Stimulated activated CD8-positive, alpha-beta memory T cell treated with anti-CD3 and anti-CD28 coated beads, Interleukin-15, amount 100 ng/mL, for 1 hour (primary cell): ENCODE results near the gene PARP1.
"Not testable (repeated sequence)": the region's sequence is repeated elsewhere in the genome, so short reads cannot be mapped to it uniquely, and the experiment has no call there.

Experiments used
- DNase-seq: peaks from one replicate; pipeline ENCODE4 v3.0.0-alpha.2; 2020; ENCODE audit warnings: low read depth

Gene PARP1

DNA sequence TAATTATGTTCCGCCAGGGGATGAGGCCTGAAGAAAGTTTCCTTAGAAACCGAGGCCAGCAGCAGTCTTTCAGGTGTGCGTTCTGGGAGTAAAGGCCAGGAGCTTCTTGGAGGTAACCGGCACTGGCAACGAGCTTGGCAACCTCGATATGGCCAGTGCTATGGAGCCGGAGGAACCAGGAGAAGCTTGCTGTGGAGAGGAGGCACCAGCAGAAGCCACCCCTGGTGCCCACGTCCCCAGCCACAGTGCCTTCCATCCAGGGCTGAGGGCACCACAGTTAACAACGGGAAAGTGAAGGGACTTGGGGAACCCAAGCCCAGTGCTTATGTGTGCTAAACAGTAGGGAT is 57.4 kb downstream of the PARP1 start:
- no peak for DNase-seq

DNA sequence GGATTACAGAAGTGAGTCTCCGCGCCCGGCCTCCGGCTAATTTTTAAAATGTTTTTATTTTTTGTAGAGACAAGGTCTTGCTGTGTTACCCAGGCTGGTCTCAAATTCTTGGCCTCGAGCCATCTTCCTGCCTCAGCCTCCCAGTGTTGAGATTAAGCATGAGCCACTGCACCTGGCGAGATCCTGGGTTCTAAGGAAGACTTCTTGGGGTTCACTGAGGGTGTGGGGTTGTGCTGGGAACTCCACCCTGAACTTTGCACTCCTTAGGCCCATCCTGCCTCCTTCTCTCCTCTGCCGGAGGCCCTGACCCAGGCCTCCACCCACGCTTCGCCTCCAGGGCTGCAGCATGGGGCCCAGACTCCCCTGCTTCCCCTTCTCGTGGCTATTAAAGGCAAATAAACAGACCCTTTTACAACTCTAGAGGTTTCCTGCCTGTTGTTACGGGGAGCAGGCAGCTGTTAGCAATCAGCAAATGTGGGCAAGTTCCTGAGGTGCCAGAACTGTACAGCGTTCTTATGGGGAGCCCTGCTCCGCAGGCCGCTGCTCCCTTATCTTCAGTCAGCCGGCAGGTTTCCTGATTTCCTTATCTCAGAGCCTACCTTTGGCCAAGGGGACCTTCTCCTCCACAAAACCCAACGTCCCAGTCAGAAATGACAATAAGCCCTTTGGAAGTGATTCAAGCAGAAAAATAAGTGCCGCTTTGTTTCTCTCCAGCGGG is 57.9 kb downstream of the PARP1 start:
- no peak for DNase-seq

DNA sequence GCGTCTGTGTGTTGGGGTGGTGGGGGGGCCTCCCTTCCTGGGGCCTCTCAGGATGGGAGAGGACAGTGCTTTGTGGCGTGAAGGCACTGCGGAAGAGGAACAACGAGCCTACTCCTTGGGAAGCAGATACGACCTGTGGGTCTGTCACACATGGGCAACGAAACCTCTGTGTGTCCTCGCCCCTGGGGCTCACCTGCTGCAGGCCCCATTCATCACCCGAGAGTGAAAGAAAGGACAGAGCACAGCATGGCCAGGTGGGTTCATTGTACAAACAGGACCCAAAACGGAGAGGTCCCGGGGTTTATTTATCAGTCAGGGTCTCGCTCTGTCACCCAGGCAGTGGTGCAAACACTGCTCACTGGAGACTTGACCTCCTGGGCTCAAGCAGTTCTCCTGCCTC is 58.8 kb downstream of the PARP1 start:
- no peak for DNase-seq

DNA sequence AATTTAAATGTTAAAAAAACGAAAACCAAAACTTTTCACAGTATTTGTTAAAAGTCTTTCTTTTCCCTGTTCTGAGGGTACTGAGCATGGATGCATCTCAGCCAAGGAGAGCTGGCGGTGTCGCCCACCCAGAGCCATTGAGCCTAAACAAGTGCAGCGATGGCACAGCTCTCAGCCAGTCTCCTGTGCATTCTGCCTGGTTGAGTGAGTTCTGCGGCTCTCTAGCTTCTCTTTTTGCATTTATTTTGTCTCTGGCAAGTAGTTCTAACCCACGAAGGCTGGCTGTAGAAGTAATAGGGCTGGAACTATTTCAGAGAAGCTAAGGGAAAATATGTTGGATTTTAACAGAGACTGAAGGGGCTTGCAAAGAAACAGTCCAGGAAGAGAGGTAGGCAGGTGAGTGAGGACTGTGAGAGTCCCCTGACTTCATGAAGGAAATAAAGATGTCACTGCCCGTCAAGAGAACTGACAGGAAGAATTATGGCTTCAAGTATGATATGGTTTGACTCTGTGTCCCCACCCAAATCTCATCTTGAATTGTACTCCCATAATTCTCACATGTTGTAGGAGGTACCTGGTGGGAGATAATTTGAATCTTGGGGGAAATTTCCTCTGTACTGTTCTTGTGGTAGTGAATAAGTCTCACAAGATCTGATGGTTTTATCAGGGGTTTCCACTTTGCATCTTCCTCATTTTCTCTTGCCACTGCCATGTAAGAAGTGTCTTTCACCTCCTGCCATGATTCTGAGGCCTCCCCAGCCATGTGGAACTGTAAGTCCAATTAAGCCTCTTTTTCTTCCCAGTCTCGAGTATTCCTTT is 63.2 kb downstream of the PARP1 start:
- no peak for DNase-seq

DNA sequence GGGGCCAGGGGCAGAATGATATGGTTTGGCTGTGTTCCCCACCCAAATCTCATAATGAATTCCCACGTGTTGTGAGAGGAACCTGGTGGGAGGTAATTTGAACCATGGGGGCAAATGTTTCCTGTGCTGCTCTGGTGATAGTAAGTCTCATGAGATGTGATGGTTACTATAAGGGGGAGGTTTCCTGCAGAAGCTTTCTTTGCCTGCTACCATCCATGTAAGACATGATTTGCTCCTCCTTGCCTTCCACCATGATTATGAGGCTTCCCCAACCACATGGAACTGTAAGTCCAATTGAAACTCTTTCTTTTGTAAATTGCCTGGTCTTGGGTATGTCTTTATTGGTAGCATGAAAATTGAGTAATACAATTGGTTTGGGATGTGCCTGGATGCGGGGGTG is 65.2 kb downstream of the PARP1 start:
- no peak for DNase-seq

DNA sequence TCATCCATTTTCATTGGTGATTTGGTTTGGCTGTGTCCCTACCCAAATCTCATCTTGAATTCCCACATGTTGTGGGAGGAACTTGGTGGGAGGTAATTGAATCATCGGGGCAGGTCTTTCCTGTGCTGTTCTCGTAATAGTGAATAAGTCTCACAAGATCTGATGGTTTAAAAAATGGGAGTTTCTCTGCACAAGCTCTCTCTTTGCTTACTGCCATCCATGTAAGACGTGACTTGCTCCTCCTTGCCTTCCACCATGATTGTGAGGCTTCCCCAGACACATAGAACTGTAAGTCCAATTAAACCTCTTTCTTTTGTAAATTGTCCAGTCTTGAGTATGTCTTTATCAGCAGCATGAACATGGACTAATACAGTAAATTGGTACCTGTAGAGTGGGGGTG is 67.8 kb downstream of the PARP1 start:
- DNase-seq = not testable (repeated sequence)

DNA sequence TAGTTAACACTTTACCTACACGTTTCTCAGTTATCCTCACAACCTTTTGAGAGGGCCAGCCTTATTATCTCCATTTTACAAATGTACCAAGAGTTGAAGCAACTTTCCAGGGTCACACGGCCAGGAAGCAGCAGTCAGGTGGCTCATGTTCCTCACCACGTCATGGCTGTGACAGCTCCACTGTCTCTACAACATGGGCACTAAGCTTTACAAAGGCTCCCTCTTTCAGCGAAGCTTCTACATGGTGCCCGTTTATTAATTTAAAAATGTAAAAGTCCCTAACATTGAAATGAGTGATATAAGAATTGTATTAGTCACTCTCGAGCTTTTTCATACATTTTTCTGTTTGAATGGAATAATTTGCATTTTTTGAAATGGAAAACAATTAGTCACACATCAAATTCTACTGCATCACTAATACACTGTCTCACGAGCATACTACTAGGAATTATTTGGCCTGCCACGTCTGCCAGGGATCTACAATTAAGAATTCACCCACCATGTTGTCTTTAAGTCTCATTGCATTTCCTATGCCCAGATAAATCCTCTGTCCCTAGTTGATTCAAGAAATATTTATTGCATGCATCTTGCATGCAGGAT is 70.5 kb downstream of the PARP1 start:
- DNase-seq = no peak

DNA sequence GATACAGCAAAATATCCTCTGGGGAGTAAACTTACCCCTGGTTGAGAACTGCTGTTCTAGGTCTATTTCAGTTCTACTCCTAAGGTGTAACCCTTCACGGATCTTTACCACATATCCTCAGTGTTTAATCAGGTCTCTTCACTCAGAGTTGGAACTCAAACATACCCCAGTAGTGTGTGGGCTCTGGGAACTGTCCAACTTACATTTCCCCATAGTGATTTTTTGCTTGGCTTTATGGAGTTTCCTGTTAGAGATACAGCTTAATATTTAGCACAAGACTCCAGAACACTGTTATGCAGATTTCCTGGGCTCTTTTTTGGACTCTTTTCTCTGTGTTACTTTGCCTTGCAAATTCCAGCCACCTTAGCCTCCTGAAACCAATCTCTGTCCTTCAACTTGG is 72.2 kb downstream of the PARP1 start:
- no peak for DNase-seq

DNA sequence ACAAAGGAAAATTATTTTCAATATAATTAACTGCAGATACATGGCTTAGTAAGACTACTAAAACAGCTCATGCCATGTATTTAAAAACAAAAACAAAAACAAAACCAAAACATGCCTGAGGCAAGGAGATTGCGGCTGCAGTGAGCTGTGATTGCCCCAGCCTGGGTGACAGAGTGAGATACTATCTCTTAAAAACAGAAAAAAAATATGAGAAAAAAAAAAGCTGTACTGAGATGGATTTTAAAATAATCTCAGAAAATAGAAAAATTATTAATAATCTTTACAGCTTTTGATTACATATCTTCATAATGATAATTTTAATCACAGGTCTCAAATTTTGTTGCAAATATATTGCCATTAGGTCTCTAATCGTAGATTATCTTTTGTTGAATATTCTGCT is 74.9 kb downstream of the PARP1 start:
- DNase-seq = no peak

DNA sequence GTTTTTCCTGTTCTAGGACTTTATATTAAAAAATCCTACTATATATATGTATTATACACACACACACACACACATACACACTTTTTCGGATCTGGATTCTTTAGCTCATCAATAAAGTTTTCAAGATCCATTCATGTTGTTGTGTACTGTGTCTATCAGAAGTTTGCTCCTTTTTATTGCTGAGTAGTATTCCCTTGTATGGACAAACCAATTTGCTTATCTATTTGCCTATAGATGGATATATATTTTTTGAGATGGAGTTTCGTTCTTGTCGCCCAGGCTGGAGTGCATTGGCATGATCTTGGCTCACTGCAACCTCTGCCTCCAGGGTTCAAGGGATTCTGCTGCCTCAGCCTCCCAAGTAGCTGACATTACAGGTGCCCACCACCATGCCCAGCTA is 78.7 kb downstream of the PARP1 start:
- no peak for DNase-seq

DNA sequence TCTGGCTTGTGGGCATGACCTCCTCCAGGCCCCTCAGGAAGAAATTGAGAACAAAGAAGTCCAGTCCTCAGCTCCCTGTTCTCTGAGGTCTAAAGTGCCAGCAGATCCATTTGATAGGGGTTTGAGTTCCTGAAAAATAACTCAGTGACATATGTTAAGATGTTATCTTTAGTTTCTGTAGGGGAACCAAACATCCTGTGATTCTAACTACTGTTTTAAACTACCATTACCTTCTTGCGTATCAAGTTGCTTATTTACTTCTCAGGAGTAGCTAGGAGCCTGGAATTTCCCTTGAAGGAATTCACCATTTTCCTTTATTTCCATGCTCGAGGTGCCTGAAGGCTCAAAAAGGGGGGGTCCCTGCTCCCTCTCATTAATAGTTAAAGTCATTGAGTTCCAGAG is 80.1 kb downstream of the PARP1 start:
- DNase-seq = no peak

DNA sequence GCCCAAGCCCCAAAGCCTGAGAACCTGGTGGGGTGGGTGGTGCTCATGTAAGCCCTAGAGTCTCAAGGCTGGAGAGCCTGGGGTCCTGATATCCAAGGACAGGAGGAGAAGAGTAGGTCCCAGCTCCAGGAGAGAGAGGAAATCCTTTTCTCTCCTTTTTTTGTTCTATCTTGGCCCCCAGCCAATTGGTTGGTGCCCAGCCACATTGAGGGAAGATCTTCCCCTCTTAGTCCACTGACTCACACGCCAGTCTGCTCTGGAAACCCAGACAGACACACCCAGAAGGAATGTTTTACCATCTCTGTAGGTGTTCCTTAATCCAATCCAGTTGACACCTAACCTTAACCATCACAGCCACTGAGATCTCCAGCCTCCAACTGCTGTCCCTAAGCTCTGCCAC is 82.7 kb downstream of the PARP1 start:
- no peak for DNase-seq

DNA sequence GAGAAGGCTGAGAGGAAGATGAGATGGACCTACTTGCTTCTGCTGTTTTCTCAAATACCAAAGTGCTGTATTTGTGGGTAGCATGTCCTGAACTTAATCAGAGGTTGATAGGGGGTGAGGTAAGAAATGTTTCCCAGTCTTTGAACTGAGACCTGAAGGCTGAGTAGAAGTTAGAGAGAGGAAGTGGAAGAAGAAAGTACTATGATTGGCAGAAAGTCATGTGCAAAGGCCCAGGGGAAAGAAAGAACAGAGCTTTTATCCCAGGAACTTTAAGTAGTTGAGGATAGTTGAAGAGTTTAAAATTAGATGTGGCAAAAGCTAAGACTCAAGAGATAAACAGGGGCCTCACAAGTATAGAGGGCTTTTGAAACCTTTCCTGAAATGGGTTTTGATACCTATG is 83.4 kb downstream of the PARP1 start:
- DNase-seq = no peak

DNA sequence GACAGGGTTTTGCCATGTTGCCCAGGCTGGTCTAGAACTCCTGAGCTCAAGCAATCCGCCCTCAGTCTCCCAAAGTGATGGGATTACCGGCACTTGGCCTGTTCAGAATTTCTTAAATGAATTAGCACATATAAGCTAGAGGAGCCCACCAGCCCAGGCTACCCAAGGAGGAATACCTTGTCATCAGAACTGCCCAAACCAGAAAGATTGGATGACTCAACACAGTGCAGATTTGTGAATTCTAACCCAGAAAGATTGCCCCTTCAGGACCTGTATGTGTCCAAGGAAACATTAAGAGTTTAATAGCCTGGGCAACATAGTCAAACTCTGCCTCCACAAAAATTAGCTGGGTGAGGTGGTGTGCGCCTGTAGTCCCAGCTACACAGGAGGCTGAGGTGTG is 84.9 kb downstream of the PARP1 start:
- DNase-seq = no peak

DNA sequence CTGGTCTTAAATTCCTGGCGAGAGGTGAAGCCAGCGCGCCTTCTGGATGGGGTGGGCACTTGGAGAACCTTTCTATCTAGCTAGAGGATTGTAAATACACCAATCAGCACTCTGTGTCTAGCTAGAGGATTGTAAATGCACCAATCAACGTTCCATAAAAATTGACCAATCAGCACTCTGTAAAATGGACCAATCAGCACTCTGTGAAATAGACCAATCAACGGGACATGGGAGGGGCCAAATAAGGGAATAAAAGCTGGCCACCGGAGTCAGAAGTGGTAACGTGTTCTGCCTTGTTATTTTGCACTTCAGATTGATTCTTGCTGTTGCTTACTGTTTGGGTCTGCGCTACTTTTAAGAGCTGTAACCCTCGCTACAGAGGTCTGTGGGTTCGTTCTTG is 87.0 kb downstream of the PARP1 start:
- DNase-seq = no peak

DNA sequence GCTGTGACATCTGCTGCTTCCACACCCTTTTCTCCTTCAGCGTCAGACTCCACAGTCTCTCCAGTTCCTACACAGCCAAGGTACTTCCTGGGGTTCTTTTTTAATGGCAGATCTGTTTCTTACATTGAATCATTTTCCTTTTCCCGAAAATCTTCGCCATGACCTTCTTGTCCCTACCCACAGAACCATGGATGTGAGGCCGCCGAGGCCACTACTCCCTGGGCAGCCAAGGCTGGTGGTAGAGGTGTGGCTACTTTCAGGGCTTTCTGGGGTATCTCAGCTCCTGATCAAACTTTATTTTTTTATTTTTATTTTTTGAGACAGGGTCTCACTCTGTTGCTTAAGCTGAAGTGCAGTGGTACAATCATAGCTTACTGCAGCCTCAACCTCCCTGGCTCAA is 89.4 kb downstream of the PARP1 start:
- no peak for DNase-seq

DNA sequence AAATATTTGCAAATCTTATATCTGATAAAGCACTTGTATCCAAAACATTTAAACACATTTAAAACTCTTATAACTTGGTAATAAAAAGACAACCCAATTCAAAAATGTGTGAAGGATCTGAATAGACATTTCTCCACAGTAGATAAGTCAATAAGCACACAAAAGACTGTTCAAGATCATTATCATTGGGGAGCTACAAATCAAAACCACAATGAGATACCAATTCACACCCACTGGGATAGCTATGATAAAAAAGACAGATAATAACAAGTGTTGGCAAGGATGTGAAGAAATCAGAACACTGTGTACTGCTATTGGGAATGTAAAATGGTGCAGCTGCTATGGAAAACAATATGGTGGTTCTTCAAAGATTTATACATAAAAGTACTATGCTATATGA is 93.8 kb downstream of the PARP1 start:
- no peak for DNase-seq

DNA sequence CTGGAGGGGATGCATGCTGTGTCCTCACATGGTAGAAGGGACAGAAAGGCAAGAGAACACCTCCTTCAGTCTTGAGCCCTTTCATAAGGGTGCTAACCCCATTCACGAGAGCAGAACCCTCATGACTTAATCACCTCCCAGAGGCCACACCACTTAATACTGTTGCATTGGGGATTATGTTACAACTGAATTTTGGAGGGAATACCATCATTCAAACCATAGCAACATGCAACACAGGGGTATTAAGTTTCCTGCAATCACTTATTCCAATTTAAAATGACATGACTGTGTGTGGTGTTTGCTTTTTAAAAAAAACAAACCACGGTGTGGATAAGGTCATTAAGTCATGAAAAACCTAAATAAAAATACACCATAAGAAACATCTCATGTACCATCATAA is 95.8 kb downstream of the PARP1 start:
- DNase-seq = no peak

DNA sequence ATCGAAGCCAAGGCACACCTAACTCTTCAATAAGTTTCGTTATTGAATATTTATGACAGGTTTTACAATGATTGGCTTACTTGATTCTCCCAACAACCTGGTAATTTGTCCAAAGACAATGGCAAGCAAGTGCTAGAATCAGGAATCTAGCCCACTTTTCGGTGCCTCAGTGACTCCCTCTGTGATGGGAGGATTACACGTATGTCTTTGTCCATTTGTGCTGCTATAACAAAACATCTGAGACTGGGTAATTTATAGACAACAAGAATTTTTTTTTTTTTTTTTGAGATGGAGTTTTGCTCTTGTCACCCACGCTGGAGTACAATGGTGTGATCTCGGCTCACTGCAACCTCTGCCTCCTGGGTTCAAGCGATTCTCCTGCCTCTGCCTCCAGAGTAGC is 96.5 kb downstream of the PARP1 start:
- no peak for DNase-seq
